MM.1S (cell line): ENCODE data around the gene ZKSCAN4.

ENCODE experiments used
- DNase-seq: peaks from one replicate; pipeline ENCODE4 v3.0.0-alpha.2; 2015
- H2AFZ ChIP-seq: fragments of 300-600 bp; sonication (generic); 2 replicates; pipeline ENCODE4 v1.6.0; 2016; ENCODE audit warnings: antibody characterized with exemption, low read length
- H3F3A ChIP-seq: fragments of 300-600 bp; sonication (generic); 2 replicates; pipeline ENCODE4 v1.6.1; 2016; ENCODE audit warnings: mild to moderate bottlenecking, antibody characterized with exemption, low read length, moderate library complexity, mixed read lengths; ENCODE audit not compliant: insufficient read depth
- H3K27ac ChIP-seq: fragments of 300-600 bp; sonication (generic); 2 replicates; pipeline ENCODE4 v1.5.1; 2016; ENCODE audit warnings: mild to moderate bottlenecking, low read length
- H3K27me3 ChIP-seq: fragments of 300-600 bp; sonication (generic); replicated peaks from 2 replicates; pipeline ENCODE4 v1.6.0; 2016; ENCODE audit warnings: low read length; ENCODE audit not compliant: insufficient read depth
- H3K36me3 ChIP-seq: fragments of 300-600 bp; sonication (generic); replicated peaks from 2 replicates; pipeline ENCODE4 v1.6.1; 2016; ENCODE audit warnings: mild to moderate bottlenecking, low read length, mixed read lengths; ENCODE audit not compliant: insufficient read depth
- H3K4me1 ChIP-seq: fragments of 300-600 bp; sonication (generic); 2 replicates; pipeline ENCODE4 v1.6.1; 2016; ENCODE audit warnings: low read length, mixed read lengths
- H3K4me2 ChIP-seq: fragments of 300-600 bp; sonication (generic); 2 replicates; pipeline ENCODE4 v1.6.0; 2016; ENCODE audit warnings: low read depth, low read length
- H3K4me3 ChIP-seq: fragments of 300-600 bp; sonication (generic); 2 replicates; pipeline ENCODE4 v1.5.1; 2016; ENCODE audit warnings: low read length, mixed read lengths
- H3K79me2 ChIP-seq: fragments of 300-600 bp; sonication (generic); 2 replicates; pipeline ENCODE4 v1.6.1; 2016; ENCODE audit warnings: mixed run types, low read length, mixed read lengths
- H3K9ac ChIP-seq: fragments of 300-600 bp; sonication (generic); 2 replicates; pipeline ENCODE4 v1.6.1; 2016; ENCODE audit warnings: low read length, mixed read lengths
- H3K9me2 ChIP-seq: fragments of 300-600 bp; sonication (generic); replicated peaks from 2 replicates; pipeline ENCODE4 v1.6.1; 2016; ENCODE audit warnings: mild to moderate bottlenecking, low read length, mixed read lengths; ENCODE audit not compliant: insufficient read depth
- H3K9me3 ChIP-seq: fragments of 300-600 bp; sonication (generic); replicated peaks from 2 replicates; pipeline ENCODE4 v1.6.1; 2016; ENCODE audit warnings: mild to moderate bottlenecking, low read length, mixed read lengths; ENCODE audit not compliant: insufficient read depth
- H4K20me1 ChIP-seq: fragments of 300-600 bp; sonication (generic); 2 replicates; pipeline ENCODE4 v1.6.1; 2016; ENCODE audit warnings: mild to moderate bottlenecking, low read length, moderate library complexity, mixed read lengths; ENCODE audit not compliant: insufficient read depth
- EZH2 ChIP-seq: fragments of 300-600 bp; sonication (generic); optimal IDR thresholded peaks from 2 replicates; pipeline ENCODE3; 2017; ENCODE audit warnings: low read depth, mild to moderate bottlenecking, antibody characterized with exemption, low read length, mixed read lengths
- EZH2phosphoT487 ChIP-seq: fragments of 300-600 bp; sonication (generic); IDR thresholded peaks from 2 replicates; pipeline ENCODE4 v1.6.1; 2018; ENCODE audit warnings: antibody characterized with exemption, low read length
- TF ChIP-seq, protein P1 (sequence below): fragments of 300-600 bp; sonication (generic); IDR thresholded peaks from 2 replicates; pipeline ENCODE4 v1.5.1; 2016; ENCODE audit warnings: antibody characterized with exemption, low read length, mixed read lengths

Gene ZKSCAN4

DNA sequence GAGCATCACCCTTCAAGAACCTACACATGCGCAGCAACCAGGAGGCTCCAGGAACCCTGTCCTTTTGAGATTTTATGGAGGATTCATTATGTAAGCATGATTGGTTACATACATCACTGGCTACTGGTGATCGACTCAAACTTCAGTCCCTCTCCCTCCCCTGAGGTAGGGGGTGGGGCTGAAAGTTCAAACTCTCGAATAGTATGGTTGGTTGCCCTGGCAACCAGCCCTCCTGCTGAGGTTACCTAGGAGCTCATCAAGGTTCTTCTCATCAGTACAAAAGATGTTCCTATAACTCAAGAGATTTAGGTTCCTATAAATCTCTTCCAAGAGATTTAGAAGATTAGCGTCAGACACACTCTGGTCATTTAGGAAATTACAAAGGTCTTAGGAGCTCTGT lies 48.9 kb downstream of the ZKSCAN4 start:
- DNase-seq: no peak
- no peaks in the 10 kb centered on the region for H3K9me3 ChIP-seq
- no peak overlapping the region for H3K4me3 ChIP-seq
- H3K27me3 ChIP-seq: peaks cover 19% of the 10 kb centered on the region
- no peaks in the 10 kb centered on the region for H3K9me2 ChIP-seq
- H3F3A ChIP-seq: no peaks in the 10 kb centered on the region
- peaks cover 2% of the 10 kb centered on the region; the same call in 1 of the 2 replicates for H3K4me1 ChIP-seq
- no peak overlapping the region for H3K4me2 ChIP-seq
- no peak overlapping the region for H2AFZ ChIP-seq
- no peaks in the 10 kb centered on the region for H3K36me3 ChIP-seq
- TF ChIP-seq EZH2phosphoT487 (no peak), EZH2 (no peak)
- TF ChIP-seq, protein P1, sequence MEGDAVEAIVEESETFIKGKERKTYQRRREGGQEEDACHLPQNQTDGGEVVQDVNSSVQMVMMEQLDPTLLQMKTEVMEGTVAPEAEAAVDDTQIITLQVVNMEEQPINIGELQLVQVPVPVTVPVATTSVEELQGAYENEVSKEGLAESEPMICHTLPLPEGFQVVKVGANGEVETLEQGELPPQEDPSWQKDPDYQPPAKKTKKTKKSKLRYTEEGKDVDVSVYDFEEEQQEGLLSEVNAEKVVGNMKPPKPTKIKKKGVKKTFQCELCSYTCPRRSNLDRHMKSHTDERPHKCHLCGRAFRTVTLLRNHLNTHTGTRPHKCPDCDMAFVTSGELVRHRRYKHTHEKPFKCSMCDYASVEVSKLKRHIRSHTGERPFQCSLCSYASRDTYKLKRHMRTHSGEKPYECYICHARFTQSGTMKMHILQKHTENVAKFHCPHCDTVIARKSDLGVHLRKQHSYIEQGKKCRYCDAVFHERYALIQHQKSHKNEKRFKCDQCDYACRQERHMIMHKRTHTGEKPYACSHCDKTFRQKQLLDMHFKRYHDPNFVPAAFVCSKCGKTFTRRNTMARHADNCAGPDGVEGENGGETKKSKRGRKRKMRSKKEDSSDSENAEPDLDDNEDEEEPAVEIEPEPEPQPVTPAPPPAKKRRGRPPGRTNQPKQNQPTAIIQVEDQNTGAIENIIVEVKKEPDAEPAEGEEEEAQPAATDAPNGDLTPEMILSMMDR: no peak
- no peak overlapping the region for H3K9ac ChIP-seq
- H4K20me1 ChIP-seq: no peaks in the 10 kb centered on the region
- no peaks in the 10 kb centered on the region for H3K79me2 ChIP-seq
- no peak overlapping the region for H3K27ac ChIP-seq

DNA sequence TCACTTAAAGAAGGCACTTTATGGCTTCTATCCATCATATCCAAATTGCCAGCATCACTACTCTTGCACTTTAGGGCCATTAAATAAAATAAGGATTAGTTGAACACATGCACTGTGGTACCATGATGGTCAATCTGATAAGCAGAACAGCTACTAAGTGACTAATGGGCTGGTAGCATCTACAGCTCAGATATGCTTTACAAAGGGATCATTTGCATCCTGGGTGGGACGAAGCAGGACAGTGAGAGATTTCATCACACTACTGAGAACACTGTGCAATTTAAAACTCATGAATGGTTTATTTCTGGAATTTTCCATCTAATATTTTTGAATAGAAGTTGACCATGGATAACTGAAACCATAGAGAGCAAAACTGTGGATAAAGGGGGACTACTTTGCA lies 52.0 kb downstream of the ZKSCAN4 start:
- no peak overlapping the region for H3K4me2 ChIP-seq
- TF ChIP-seq EZH2 (no peak), EZH2phosphoT487 (no peak)
- TF ChIP-seq, protein P1: no peak
- H3F3A ChIP-seq: no peaks in the 10 kb centered on the region
- H3K9ac ChIP-seq: no peak overlapping the region
- H3K4me1 ChIP-seq: no peaks in the 10 kb centered on the region
- H3K9me2 ChIP-seq: no peaks in the 10 kb centered on the region
- H3K27me3 ChIP-seq: no peaks in the 10 kb centered on the region; the same call in 1 of the 2 replicates
- H4K20me1 ChIP-seq: no peaks in the 10 kb centered on the region
- no peaks in the 10 kb centered on the region for H3K9me3 ChIP-seq
- no peak for DNase-seq
- no peaks in the 10 kb centered on the region for H3K36me3 ChIP-seq
- H3K27ac ChIP-seq: no peak overlapping the region
- H3K79me2 ChIP-seq: no peaks in the 10 kb centered on the region
- H2AFZ ChIP-seq: no peak overlapping the region
- no peak overlapping the region for H3K4me3 ChIP-seq
